Measurements from ENCODE around the gene FRMD3.
A peak's percentile ranks its signal among the peaks of the same experiment; 100 is the strongest.

Gene FRMD3

DNA sequence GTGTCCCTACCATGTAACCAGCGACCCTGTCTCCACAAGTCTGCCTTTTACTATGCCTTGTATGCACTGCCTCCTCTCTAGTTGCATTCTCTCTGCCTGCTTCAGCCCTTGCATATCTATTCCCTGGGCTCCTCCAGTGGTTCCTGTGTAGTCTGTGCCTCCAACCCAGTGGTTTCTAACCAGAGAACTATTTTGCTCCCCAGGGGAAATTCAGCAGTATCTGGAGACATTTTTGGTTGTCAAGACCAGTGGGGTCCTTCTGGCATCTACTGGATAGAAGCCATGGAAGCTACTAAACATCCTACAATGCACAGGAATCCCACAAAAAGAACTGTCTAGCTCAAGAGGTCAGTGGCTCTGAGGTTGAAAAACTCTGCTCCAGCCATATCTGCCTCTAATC, 251.2 kb downstream of the FRMD3 start:
- no peak for TF ChIP-seq EP300 (IDR thresholded peaks at IDR 0.05; ENCODE audit: borderline replicate concordance)
- no peak for TF ChIP-seq EGR1 (IDR thresholded peaks at IDR 0.05)
- no peak for TF ChIP-seq NFIC (IDR thresholded peaks at IDR 0.05)
- TF ChIP-seq CEBPB (IDR thresholded peaks at IDR 0.05): no peak
- TF ChIP-seq FOXM1 (IDR thresholded peaks at IDR 0.05; ENCODE audit: borderline replicate concordance, low read depth): no peak
- TF ChIP-seq TAF1 (IDR thresholded peaks at IDR 0.05; ENCODE audit: low read depth): no peak
- no peak for TF ChIP-seq ZBTB7A (IDR thresholded peaks at IDR 0.05; ENCODE audit: low read depth)
- TF ChIP-seq TCF12 (IDR thresholded peaks at IDR 0.05; ENCODE audit: low read depth): no peak

GRCh38 chr9:83285445-83286225, 252.6 kb downstream of the FRMD3 start:
- TF ChIP-seq ZBTB7A (IDR thresholded peaks at IDR 0.05; ENCODE audit: low read depth): no peak
- TF ChIP-seq TCF12 (IDR thresholded peaks at IDR 0.05; ENCODE audit: low read depth): no peak
- TF ChIP-seq, protein P1, sequence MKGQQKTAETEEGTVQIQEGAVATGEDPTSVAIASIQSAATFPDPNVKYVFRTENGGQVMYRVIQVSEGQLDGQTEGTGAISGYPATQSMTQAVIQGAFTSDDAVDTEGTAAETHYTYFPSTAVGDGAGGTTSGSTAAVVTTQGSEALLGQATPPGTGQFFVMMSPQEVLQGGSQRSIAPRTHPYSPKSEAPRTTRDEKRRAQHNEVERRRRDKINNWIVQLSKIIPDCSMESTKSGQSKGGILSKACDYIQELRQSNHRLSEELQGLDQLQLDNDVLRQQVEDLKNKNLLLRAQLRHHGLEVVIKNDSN (IDR thresholded peaks at IDR 0.05): no peak
- TF ChIP-seq CREB1 (IDR thresholded peaks at IDR 0.05; ENCODE audit: low read depth): no peak
- TF ChIP-seq EP300 (IDR thresholded peaks at IDR 0.05; ENCODE audit: borderline replicate concordance): no peak
- TF ChIP-seq CEBPB (IDR thresholded peaks at IDR 0.05): no peak

DNA sequence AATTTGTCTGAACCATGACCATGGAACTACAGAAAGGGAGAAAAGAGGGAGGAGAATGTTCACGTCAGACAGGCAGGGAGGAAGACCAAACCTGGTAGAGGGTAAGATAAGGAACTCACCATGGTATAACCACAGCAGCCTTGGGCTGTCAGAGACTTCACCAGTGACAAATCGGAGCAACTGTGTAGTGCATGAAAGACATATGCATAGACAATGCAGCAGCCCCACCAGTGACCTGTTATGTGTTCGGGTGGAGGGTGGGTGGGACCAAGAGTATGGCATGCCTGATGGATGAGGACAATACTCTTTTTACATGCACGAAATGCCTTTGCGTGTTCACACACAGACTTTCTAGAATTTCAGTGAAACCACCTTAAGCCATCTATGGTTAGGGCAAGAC, 253.5 kb downstream of the FRMD3 start:
- TF ChIP-seq TAF1 (IDR thresholded peaks at IDR 0.05; ENCODE audit: low read depth) (no peak), REST (IDR thresholded peaks at IDR 0.05; ENCODE audit: low read depth) (no peak), NFIC (IDR thresholded peaks at IDR 0.05) (no peak), EP300 (IDR thresholded peaks at IDR 0.05; ENCODE audit: borderline replicate concordance) (no peak), TEAD4 (IDR thresholded peaks at IDR 0.05) (no peak), EGR1 (IDR thresholded peaks at IDR 0.05) (no peak), FOXM1 (IDR thresholded peaks at IDR 0.05; ENCODE audit: borderline replicate concordance, low read depth) (no peak), ZBTB7A (IDR thresholded peaks at IDR 0.05; ENCODE audit: low read depth) (no peak), CREB1 (IDR thresholded peaks at IDR 0.05; ENCODE audit: low read depth) (no peak), TCF12 (IDR thresholded peaks at IDR 0.05; ENCODE audit: low read depth) (no peak), RAD21 (IDR thresholded peaks at IDR 0.05; ENCODE audit: low read depth) (no peak), CEBPB (IDR thresholded peaks at IDR 0.05) (no peak), YY1 (IDR thresholded peaks at IDR 0.05; ENCODE audit: low read depth) (no peak)
- TF ChIP-seq, protein P2, sequence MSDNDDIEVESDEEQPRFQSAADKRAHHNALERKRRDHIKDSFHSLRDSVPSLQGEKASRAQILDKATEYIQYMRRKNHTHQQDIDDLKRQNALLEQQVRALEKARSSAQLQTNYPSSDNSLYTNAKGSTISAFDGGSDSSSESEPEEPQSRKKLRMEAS (IDR thresholded peaks at IDR 0.05): no peak
- TF ChIP-seq, protein P1 (IDR thresholded peaks at IDR 0.05): no peak

DNA sequence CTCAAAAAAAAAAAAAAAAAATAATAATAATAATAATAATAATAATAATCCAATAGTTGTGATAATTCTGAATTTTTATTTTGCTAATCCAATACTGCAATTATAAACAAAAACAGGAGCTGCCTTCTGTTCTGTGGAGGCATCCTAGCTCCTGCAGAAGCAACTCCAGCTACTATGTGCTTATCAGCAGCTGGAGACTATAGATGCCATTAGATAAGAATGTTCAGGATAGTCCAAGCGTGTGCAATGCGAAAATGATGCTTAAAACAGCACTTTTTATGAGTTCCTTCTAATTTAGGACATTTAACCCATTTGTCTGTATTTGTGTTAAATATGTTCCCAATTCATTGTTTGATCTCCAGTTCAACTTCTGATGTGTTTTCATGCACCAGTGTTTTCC, 254.7 kb downstream of the FRMD3 start:
- TF ChIP-seq RAD21 (IDR thresholded peaks at IDR 0.05; ENCODE audit: low read depth) (no peak), EGR1 (IDR thresholded peaks at IDR 0.05) (no peak)

GRCh38 chr9:83281306-83282255, 256.6 kb downstream of the FRMD3 start:
- TF ChIP-seq NFIC (IDR thresholded peaks at IDR 0.05) (peak; percentile 76), EP300 (IDR thresholded peaks at IDR 0.05; ENCODE audit: borderline replicate concordance) (peak; percentile 56), YY1 (IDR thresholded peaks at IDR 0.05; ENCODE audit: low read depth) (0 out of 2 replicates have a peak, but pooled peaks have one; percentile 41), CEBPB (IDR thresholded peaks at IDR 0.05) (no peak), TCF12 (IDR thresholded peaks at IDR 0.05; ENCODE audit: low read depth) (peak; percentile 52; the same call in 1 of the 2 replicates), TEAD4 (IDR thresholded peaks at IDR 0.05) (peak; percentile 26; the same call in 1 of the 2 replicates), FOXM1 (IDR thresholded peaks at IDR 0.05; ENCODE audit: borderline replicate concordance, low read depth) (no peak), CREB1 (IDR thresholded peaks at IDR 0.05; ENCODE audit: low read depth) (no peak), RAD21 (IDR thresholded peaks at IDR 0.05; ENCODE audit: low read depth) (no peak), EGR1 (IDR thresholded peaks at IDR 0.05) (no peak), ZBTB7A (IDR thresholded peaks at IDR 0.05; ENCODE audit: low read depth) (no peak)
- TF ChIP-seq, protein P1 (IDR thresholded peaks at IDR 0.05): no peak

- no peak for TF ChIP-seq NFIC (IDR thresholded peaks at IDR 0.05)
- TF ChIP-seq TAF1 (IDR thresholded peaks at IDR 0.05; ENCODE audit: low read depth): no peak
- TF ChIP-seq, protein P1 (IDR thresholded peaks at IDR 0.05): no peak
Observed at GRCh38 chr9:83280790-83281189, 257.4 kb downstream of the FRMD3 start.
